T-helper 1 cell treated with Interleukin-12 subunit alpha and Interleukin-12 subunit beta and Interleukin-4 antibody, amounts not matched to agents 30 μg/mL and 1 μg/mL, for 36 hours (primary cell): ENCODE measurements around the gene DPH6.
"Not testable (repeated sequence)": the region's sequence is repeated elsewhere in the genome, so short reads cannot be mapped to it uniquely, and the experiment has no call there.

Experiments
- H3K27ac Mint-ChIP-seq: one replicate; pipeline ENCODE4 v1.8.0; 2021; ENCODE audit warnings: mild to moderate bottlenecking, mixed read lengths
- H3K27me3 Mint-ChIP-seq: one replicate; pipeline ENCODE4 v1.8.0; 2021; ENCODE audit warnings: low read depth, mixed read lengths
- H3K36me3 Mint-ChIP-seq: one replicate; pipeline ENCODE4 v1.8.0; 2021; ENCODE audit warnings: low read depth, mixed read lengths
- H3K4me1 Mint-ChIP-seq: one replicate; pipeline ENCODE4 v1.8.0; 2021; ENCODE audit warnings: low read depth, mixed read lengths
- H3K4me3 Mint-ChIP-seq: one replicate; pipeline ENCODE4 v1.8.0; 2021; ENCODE audit warnings: mild to moderate bottlenecking, moderate library complexity, mixed read lengths
- H3K9me3 Mint-ChIP-seq: one replicate; pipeline ENCODE4 v1.8.0; 2021; ENCODE audit warnings: mixed read lengths

Gene DPH6

GRCh38 chr15:35329521-35329961, 216.4 kb downstream of the DPH6 start:
- Mint-ChIP-seq H3K36me3 (no peaks in the 10 kb centered on the region), H3K9me3 (no peaks in the 10 kb centered on the region), H3K27ac (no peak overlapping the region), H3K4me3 (no peak overlapping the region), H3K4me1 (no peaks in the 10 kb centered on the region), H3K27me3 (no peaks in the 10 kb centered on the region)

DNA sequence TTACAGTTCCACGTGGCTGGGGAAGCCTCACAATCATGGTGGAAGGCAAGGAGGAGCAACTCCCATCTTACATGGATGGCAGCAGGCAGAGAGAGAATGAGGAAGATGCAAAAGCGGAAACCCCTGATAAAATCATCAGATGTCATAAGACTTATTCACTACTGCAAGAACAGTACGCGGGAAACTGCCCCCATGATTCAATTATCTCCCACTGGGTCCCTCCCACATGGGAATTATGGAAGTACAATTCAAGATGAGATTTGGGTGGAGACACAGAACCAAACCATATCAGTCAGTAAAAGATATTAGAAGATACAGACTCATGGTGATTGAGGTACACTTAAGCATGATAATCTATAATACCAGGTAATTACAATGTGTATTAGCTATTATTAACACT, 217.1 kb downstream of the DPH6 start:
- H3K27me3 Mint-ChIP-seq, H3K27ac Mint-ChIP-seq, H3K36me3 Mint-ChIP-seq, H3K4me1 Mint-ChIP-seq, H3K4me3 Mint-ChIP-seq, H3K9me3 Mint-ChIP-seq: not testable (repeated sequence)

GRCh38 chr15:35327789-35328188, 218.2 kb downstream of the DPH6 start:
- Mint-ChIP-seq H3K36me3 (no peaks in the 10 kb centered on the region), H3K4me3 (no peak overlapping the region), H3K4me1 (no peaks in the 10 kb centered on the region), H3K9me3 (no peaks in the 10 kb centered on the region), H3K27ac (no peak overlapping the region), H3K27me3 (no peaks in the 10 kb centered on the region)

DNA sequence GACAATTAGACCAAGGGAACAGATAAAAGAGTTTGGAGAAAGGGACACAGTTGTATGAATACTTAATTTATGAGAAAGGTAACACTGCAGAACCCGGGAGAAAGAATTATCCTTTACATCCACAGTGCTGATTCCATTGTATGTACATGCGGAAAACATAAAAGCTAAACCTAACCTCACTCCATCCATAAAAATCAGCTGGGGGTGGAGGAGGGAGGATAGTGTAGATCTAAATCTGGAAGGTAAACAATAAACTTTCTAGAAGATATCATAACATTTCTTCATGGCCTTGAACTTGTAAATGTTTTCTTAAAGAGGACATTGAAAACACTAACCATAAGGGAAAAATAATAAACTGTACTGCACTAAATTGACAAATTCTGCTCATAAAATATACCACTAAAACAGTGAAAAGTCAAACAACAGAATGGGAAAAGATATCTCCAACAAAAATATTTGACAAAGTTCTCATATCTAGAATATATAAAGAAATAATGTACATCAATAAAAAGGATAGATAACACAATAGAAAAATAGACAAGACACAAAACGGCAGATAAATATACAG, 220.5 kb downstream of the DPH6 start:
- Mint-ChIP-seq H3K36me3 (no peaks in the 10 kb centered on the region), H3K4me3 (no peak overlapping the region), H3K9me3 (no peaks in the 10 kb centered on the region), H3K27me3 (no peaks in the 10 kb centered on the region), H3K4me1 (no peaks in the 10 kb centered on the region), H3K27ac (no peak overlapping the region)

DNA sequence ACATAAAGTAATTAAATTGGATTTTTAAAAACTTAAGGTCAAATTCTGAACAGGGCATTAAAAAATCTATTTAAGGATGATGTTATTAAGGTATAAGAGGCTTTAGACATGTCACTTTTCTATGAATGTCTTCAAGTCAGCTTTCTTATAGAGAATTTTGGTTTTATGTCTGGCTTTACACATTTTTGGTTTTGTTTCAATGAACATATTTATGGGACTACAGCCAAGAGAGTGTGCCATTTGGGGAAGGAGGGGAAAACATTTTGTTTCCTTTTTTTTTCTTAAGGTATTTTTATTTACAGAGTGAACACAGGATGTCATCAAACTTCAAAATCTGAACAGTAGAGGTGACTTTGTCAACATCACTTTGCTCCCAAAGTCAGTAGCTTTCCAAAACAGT, 222.8 kb downstream of the DPH6 start:
- no peaks in the 10 kb centered on the region for H3K4me1 Mint-ChIP-seq
- H3K27me3 Mint-ChIP-seq: no peaks in the 10 kb centered on the region
- no peak overlapping the region for H3K4me3 Mint-ChIP-seq
- no peaks in the 10 kb centered on the region for H3K36me3 Mint-ChIP-seq
- no peak overlapping the region for H3K27ac Mint-ChIP-seq
- no peaks in the 10 kb centered on the region for H3K9me3 Mint-ChIP-seq

GRCh38 chr15:35321926-35322325, 224.0 kb downstream of the DPH6 start:
- Mint-ChIP-seq H3K27me3 (no peaks in the 10 kb centered on the region), H3K4me3 (no peak overlapping the region), H3K27ac (no peak overlapping the region), H3K4me1 (no peaks in the 10 kb centered on the region), H3K9me3 (no peaks in the 10 kb centered on the region), H3K36me3 (no peaks in the 10 kb centered on the region)

DNA sequence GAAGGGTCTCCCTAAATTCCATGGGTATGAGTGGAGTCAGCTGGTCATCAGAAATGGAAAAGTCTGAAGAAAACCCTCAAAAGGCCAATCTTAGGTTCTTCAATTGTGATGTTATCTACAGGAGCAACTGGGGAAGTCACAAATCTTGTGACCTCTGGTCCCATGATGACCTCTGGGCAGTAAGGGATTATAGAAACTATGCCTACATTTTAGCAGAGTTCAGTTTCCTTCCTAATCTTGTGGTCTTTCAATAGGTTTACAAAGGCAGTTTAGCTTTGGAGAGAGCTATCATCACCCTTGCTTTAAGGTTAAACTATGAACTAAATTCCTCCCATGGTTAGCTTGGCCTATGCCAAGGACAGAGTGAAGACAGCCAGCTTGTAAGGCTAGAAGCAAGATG, 225.1 kb downstream of the DPH6 start:
- H3K36me3 Mint-ChIP-seq: no peaks in the 10 kb centered on the region
- no peaks in the 10 kb centered on the region for H3K4me1 Mint-ChIP-seq
- no peak overlapping the region for H3K4me3 Mint-ChIP-seq
- no peaks in the 10 kb centered on the region for H3K27me3 Mint-ChIP-seq
- H3K27ac Mint-ChIP-seq: no peak overlapping the region
- no peaks in the 10 kb centered on the region for H3K9me3 Mint-ChIP-seq
